Diencephalon (tissue), 1 donor: ENCODE data around the gene C10orf120. TPM values are rescaled to one million over a fixed set of nuclear protein-coding genes. Genes with fewer than 3 reads are reported as not detected.

Experiments
- total RNA-seq: library from RNA; depleted of rRNA; stranded (reverse); fragments of >200 nt; gene quantifications from one replicate; pipeline ENCODE4 v1.2.3, GENCODE V29; 2014

The C10orf120 gene
- total RNA-seq, result not detected

DNA sequence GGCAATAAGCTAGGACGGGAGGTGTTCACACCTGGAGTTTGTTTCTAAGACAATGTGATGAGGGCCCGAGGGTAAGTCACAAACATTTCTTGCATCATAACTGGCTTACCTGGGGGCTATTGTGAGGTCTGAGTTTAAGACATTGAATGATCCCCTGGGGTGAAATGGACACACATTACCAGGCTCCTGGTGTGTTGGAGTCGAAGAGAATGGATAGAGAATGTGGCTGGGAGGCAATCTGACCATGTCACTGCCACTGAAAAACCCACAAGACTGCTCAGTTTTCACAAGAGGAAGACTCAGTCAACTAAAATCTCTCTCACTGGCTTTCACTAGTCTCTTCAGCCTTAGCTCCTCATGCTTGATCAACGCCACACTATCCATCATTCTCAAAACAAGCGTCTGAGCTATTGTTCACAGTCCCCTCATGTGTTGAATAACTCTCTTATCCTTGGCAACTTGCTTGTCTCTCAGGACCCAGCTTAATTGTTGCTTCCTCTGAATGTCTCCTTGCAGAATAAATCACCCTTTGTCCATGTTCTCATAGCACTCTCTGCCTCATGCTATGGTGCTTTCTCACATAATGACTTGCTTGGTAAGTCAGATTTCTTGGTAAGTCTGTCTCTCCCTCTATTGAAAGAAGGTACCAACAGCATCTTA lies at the start of gene C10orf120:
TSS of gene C10orf120 (minus strand) at position 51 of the 660 bp plus-strand sequence. CDS start 56 bp downstream, outside the sequence.

Other genes with a start within 250 kb of the C10orf120 start
- gene ARMS2, start 245.2 kb downstream of the C10orf120 start, total RNA-seq, result not detected
- gene HTRA1, start 238.3 kb downstream of the C10orf120 start, total RNA-seq, result 64.1 TPM
- under 0.01 TPM for gene DMBT1, start 139.1 kb downstream of the C10orf120 start, total RNA-seq
- 0.69 TPM for gene CUZD1, start 146.0 kb upstream of the C10orf120 start, total RNA-seq
- 6.9 TPM for gene FAM24B, start 179.7 kb upstream of the C10orf120 start, total RNA-seq
- not detected for gene FAM24A, start 210.8 kb upstream of the C10orf120 start, total RNA-seq